ENCODE results near the gene DNAAF9.

- TF ChIP-seq CTCF (IDR thresholded peaks at IDR 0.05) (no peak), POLR2A (IDR thresholded peaks at IDR 0.05) (no peak)
Measured at GRCh38 chr20:3380228-3381070, 27.0 kb downstream of the DNAAF9 start.

All from adrenal gland (tissue), 5 donors.